Epithelial cell of proximal tubule (primary cell): Measurements from ENCODE around the gene ZIC4. TPM values are rescaled to one million over a fixed set of nuclear protein-coding genes. Genes with fewer than 3 reads are reported as not detected.

Source experiments
- DNase-seq: peaks from one replicate; pipeline ENCODE4 v3.0.0-alpha.2; 2011; ENCODE audit warnings: low read depth
- H3K4me3 ChIP-seq: 2 replicates; pipeline ENCODE4 v1.5.1; 2011; ENCODE audit warnings: low read depth, mild to moderate bottlenecking, low read length
- CTCF ChIP-seq: conservative IDR thresholded peaks from 2 replicates; pipeline ENCODE4 v1.5.1; 2012; ENCODE audit warnings: low read depth, mild to moderate bottlenecking, low read length
- total RNA-seq: library from RNA; depleted of rRNA; stranded (reverse); fragments of >200 nt; gene quantifications from 2 replicates; pipeline ENCODE4 v1.2.3, GENCODE V29; 2015

ZIC4 gene
- total RNA-seq, 1 donor from 2014 or later, result not detected

- no peak for TF ChIP-seq CTCF
- no peak overlapping the region for H3K4me3 ChIP-seq
- DNase-seq, result no peak
Measured at GRCh38 chr3:147426931-147427330, 20.6 kb upstream of the ZIC4 start.

- H3K4me3 ChIP-seq, result no peak overlapping the region
- TF ChIP-seq CTCF, result no peak
- DNase-seq, result no peak
Measured at GRCh38 chr3:147425388-147425850, 19.1 kb upstream of the ZIC4 start.

- H3K4me3 ChIP-seq, result no peak overlapping the region
- no peak for TF ChIP-seq CTCF
- no peak for DNase-seq
Measured at GRCh38 chr3:147424581-147425387, 18.4 kb upstream of the ZIC4 start.

GRCh38 chr3:147423798-147424580 is 17.6 kb upstream of the ZIC4 start:
- TF ChIP-seq CTCF, result no peak
- DNase-seq, result no peak
- no peak overlapping the region for H3K4me3 ChIP-seq

GRCh38 chr3:147423537-147423797 is 17.1 kb upstream of the ZIC4 start:
- no peak for DNase-seq
- no peak overlapping the region for H3K4me3 ChIP-seq
- no peak for TF ChIP-seq CTCF

GRCh38 chr3:147422601-147423536 is 16.5 kb upstream of the ZIC4 start:
- no peak for TF ChIP-seq CTCF
- H3K4me3 ChIP-seq, result no peak overlapping the region
- no peak for DNase-seq
